CD14-positive monocyte (primary cell): ENCODE data around the gene CELF4. TPM values are rescaled to one million over a fixed set of nuclear protein-coding genes. Genes with fewer than 3 reads are reported as not detected.

Experiments used
- DNase-seq, 3 donors: peaks; one replicate each; pipeline ENCODE4 v3.0.0-alpha.2; 2011 to 2022
- H2AFZ ChIP-seq: 2 replicates; pipeline ENCODE4 v1.6.0; 2012; ENCODE audit warnings: mild to moderate bottlenecking, low read depth, low read length, inconsistent platforms; ENCODE audit not compliant: insufficient read depth, poor library complexity, severe bottlenecking
- H3K27ac ChIP-seq, 2 donors: 1 replicate in 1 of 2; 2 replicates in 1 of 2; pipeline ENCODE4 v1.5.1; 2012 to 2013; ENCODE audit warnings: low read length in 2 of 2, control low read depth in 1 of 2, inconsistent platforms in 1 of 2, low read depth in 1 of 2, mild to moderate bottlenecking in 1 of 2
- H3K27me3 ChIP-seq, 2 donors: one replicate each; pipeline versions ENCODE4 v1.6.0 to v1.6.1; 2011 to 2013; ENCODE audit warnings: low read length in 2 of 2; ENCODE audit not compliant: control insufficient read depth in 2 of 2, insufficient read depth in 2 of 2
- H3K36me3 ChIP-seq, 2 donors: replicated peaks in 1 of 2; 1 replicate in 1 of 2; 2 replicates in 1 of 2; pipeline versions ENCODE4 v1.5.1 to v1.6.1; 2012 to 2013; ENCODE audit warnings: low read length in 2 of 2, control low read depth in 1 of 2, inconsistent platforms in 1 of 2, mild to moderate bottlenecking in 1 of 2; ENCODE audit not compliant: insufficient read depth in 2 of 2, control insufficient read depth in 1 of 2
- H3K4me1 ChIP-seq, 2 donors: 1 replicate in 1 of 2; 2 replicates in 1 of 2; pipeline versions ENCODE4 v1.5.1 to v1.6.1; 2012 to 2013; ENCODE audit warnings: low read length in 2 of 2, control low read depth in 1 of 2, inconsistent platforms in 1 of 2, mild to moderate bottlenecking in 1 of 2, moderate library complexity in 1 of 2; ENCODE audit not compliant: insufficient read depth in 2 of 2, control insufficient read depth in 1 of 2
- H3K4me2 ChIP-seq: replicated peaks from 2 replicates; pipeline ENCODE3; 2012; ENCODE audit warnings: low read length, moderate library complexity, mild to moderate bottlenecking; ENCODE audit not compliant: poor library complexity, severe bottlenecking; ENCODE audit errors: extremely low read depth
- H3K4me3 ChIP-seq, 3 experiments: fragments of 200-600 bp in 1 of 3; sonication (generic) in 1 of 3; replicated peaks in 1 of 3; 1 replicate in 2 of 3; 2 replicates in 1 of 3; pipeline ENCODE4 v1.5.1; 2011 to 2013; ENCODE audit warnings: low read length in 3 of 3, mild to moderate bottlenecking in 3 of 3, control low read depth in 2 of 3, low read depth in 2 of 3, inconsistent platforms in 1 of 3, moderate library complexity in 1 of 3
- H3K79me2 ChIP-seq: 2 replicates; pipeline ENCODE4 v1.6.0; 2012; ENCODE audit warnings: mild to moderate bottlenecking, control low read depth, inconsistent platforms, low read length, moderate library complexity; ENCODE audit not compliant: insufficient read depth
- H3K9ac ChIP-seq: 2 replicates; pipeline ENCODE4 v1.6.0; 2017; ENCODE audit warnings: low read length, mild to moderate bottlenecking; ENCODE audit not compliant: insufficient read depth, poor library complexity, severe bottlenecking
- H3K9me3 ChIP-seq, 2 donors: replicated peaks in 1 of 2; 1 replicate in 1 of 2; 2 replicates in 1 of 2; pipeline versions ENCODE4 v1.5.1 to v1.6.1; 2012 to 2013; ENCODE audit warnings: low read length in 2 of 2, control low read depth in 1 of 2; ENCODE audit not compliant: control insufficient read depth in 1 of 2, insufficient read depth in 1 of 2
- H4K20me1 ChIP-seq: 2 replicates; pipeline ENCODE4 v1.6.0; 2012; ENCODE audit warnings: mild to moderate bottlenecking, low read length, control low read depth, moderate library complexity; ENCODE audit not compliant: insufficient read depth
- H3K27ac Mint-ChIP-seq, 7 donors: one replicate each; pipeline ENCODE4 v1.8.0; 2020; ENCODE audit warnings: mild to moderate bottlenecking in 7 of 7, mixed read lengths in 7 of 7, moderate library complexity in 6 of 7, inconsistent platforms in 2 of 7
- H3K27me3 Mint-ChIP-seq, 3 donors: one replicate each; pipeline ENCODE4 v1.8.0; 2021 to 2022; ENCODE audit warnings: low read depth in 3 of 3, mild to moderate bottlenecking in 3 of 3, mixed read lengths in 3 of 3, moderate library complexity in 3 of 3, inconsistent platforms in 1 of 3
- H3K36me3 Mint-ChIP-seq, 2 donors: one replicate each; pipeline ENCODE4 v1.8.0; 2020; ENCODE audit warnings: mixed read lengths in 2 of 2, inconsistent platforms in 1 of 2, mild to moderate bottlenecking in 1 of 2
- H3K4me1 Mint-ChIP-seq: one replicate; pipeline ENCODE4 v1.8.0; 2020; ENCODE audit warnings: mild to moderate bottlenecking, mixed read lengths
- H3K4me3 Mint-ChIP-seq, 2 donors: one replicate each; pipeline ENCODE4 v1.8.0; 2020; ENCODE audit warnings: mild to moderate bottlenecking in 2 of 2, mixed read lengths in 2 of 2, moderate library complexity in 1 of 2
- H3K9me3 Mint-ChIP-seq, 7 donors: one replicate each; pipeline ENCODE4 v1.8.0; 2020 to 2022; ENCODE audit warnings: mixed read lengths in 7 of 7, mild to moderate bottlenecking in 6 of 7, moderate library complexity in 6 of 7, inconsistent platforms in 2 of 7
- CTCF ChIP-seq: fragments of 200-600 bp; IDR thresholded peaks from one replicate; pipeline ENCODE4 v1.8.0; 2022; ENCODE audit warnings: antibody characterized with exemption, mild to moderate bottlenecking
- WGBS: methylation state at CpG from one replicate; pipeline ENCODE4 v1.1.5; 2013; ENCODE audit warnings: missing lambda C conversion rate; ENCODE audit not compliant: insufficient coverage; 5-methylcytosine and 5-hydroxymethylcytosine counted together
- intact Hi-C, 2 donors: fragments of 100-400 bp; cut with micrococcal nuclease; formaldehyde crosslinking; loops; one replicate each; pipeline versions ENCODE4 v1.15.0 to v1.15.1; 2023
- polyA plus RNA-seq, 3 donors: library from polyadenylated mRNA; depleted of rRNA in 1 of 3; unstranded in 2 of 3; stranded (reverse) in 1 of 3; fragments of 300-500 nt in 2 of 3; fragments of >200 nt in 1 of 3; fragmentation: Illumina TruSeq in 2 of 3; gene quantifications; 1 replicate in 2 of 3; 2 replicates in 1 of 3; pipeline ENCODE4 v1.2.3, GENCODE V29; 2012 to 2021

CELF4 gene
- polyA plus RNA-seq, 3 donors = not detected

- peaks cover 3% of the 10 kb centered on the region for H3K4me1 Mint-ChIP-seq
- no peak overlapping the region for H3K4me3 ChIP-seq
- no peak for DNase-seq
- no peak overlapping the region for H2AFZ ChIP-seq
- no peak for TF ChIP-seq CTCF
- no peaks in the 10 kb centered on the region for H3K79me2 ChIP-seq
- H3K27ac ChIP-seq = no peak overlapping the region
- peaks cover 0 to 5% of the 10 kb centered on the region in 2 donors for H3K9me3 ChIP-seq
- peaks cover 0 to 7% (median 0%) of the 10 kb centered on the region in 7 donors for H3K9me3 Mint-ChIP-seq
- WGBS = 62% methylated on average over 6 of the region's 6 CpGs
- H4K20me1 ChIP-seq = no peaks in the 10 kb centered on the region
- no peak overlapping the region for H3K4me3 Mint-ChIP-seq
- H3K27me3 ChIP-seq = peaks cover 23 to 35% of the 10 kb centered on the region in 2 donors
- no peaks in the 10 kb centered on the region for H3K36me3 Mint-ChIP-seq
- peaks cover 34 to 48% (median 41%) of the 10 kb centered on the region in 3 donors for H3K27me3 Mint-ChIP-seq
- no peaks in the 10 kb centered on the region for H3K4me1 ChIP-seq
- H3K36me3 ChIP-seq = no peaks in the 10 kb centered on the region
- intact Hi-C loops = no loop called here
- no peak overlapping the region for H3K27ac Mint-ChIP-seq
- no peak overlapping the region for H3K4me2 ChIP-seq
- H3K9ac ChIP-seq = no peak overlapping the region
These were observed 84.1 kb downstream of the CELF4 start for GRCh38 chr18:37481491-37481890.

- Histone ChIP-seq H3K27me3 (peaks cover 22 to 31% of the 10 kb centered on the region in 2 donors), H3K4me1 (no peaks in the 10 kb centered on the region), H2AFZ (no peak overlapping the region), H3K9me3 (peaks cover 0 to 5% of the 10 kb centered on the region in 2 donors), H3K4me2 (no peak overlapping the region), H3K79me2 (no peaks in the 10 kb centered on the region), H3K9ac (no peak overlapping the region), H3K27ac (no peak overlapping the region), H3K4me3 (no peak overlapping the region), H3K36me3 (no peaks in the 10 kb centered on the region), H4K20me1 (no peaks in the 10 kb centered on the region)
- Mint-ChIP-seq H3K27me3 (peaks cover 29 to 44% (median 37%) of the 10 kb centered on the region in 3 donors), H3K4me1 (peaks cover 3% of the 10 kb centered on the region), H3K36me3 (no peaks in the 10 kb centered on the region), H3K4me3 (no peak overlapping the region), H3K9me3 (peaks cover 0 to 3% (median 0%) of the 10 kb centered on the region in 7 donors), H3K27ac (no peak overlapping the region)
- DNase-seq = no peak
- no peak for TF ChIP-seq CTCF
- intact Hi-C loops = no loop called here
- 100% methylated on average over 2 of the region's 4 CpGs for WGBS
These were observed 84.5 kb downstream of the CELF4 start for GRCh38 chr18:37481072-37481471.
